IPS-18a (cell line): ENCODE results near the gene HOXA5.

Experiments
- H3K27ac ChIP-seq: one replicate; pipeline ENCODE4 v1.5.1; 2013; ENCODE audit warnings: low read length
- H3K27me3 ChIP-seq: one replicate; pipeline ENCODE4 v1.6.1; 2013; ENCODE audit warnings: mild to moderate bottlenecking, low read length; ENCODE audit not compliant: control insufficient read depth, insufficient read depth
- H3K36me3 ChIP-seq: one replicate; pipeline ENCODE4 v1.6.1; 2013; ENCODE audit warnings: low read depth, low read length; ENCODE audit not compliant: control insufficient read depth
- H3K4me1 ChIP-seq: one replicate; pipeline ENCODE4 v1.6.1; 2013; ENCODE audit warnings: low read depth, low read length; ENCODE audit not compliant: control insufficient read depth
- H3K4me3 ChIP-seq: one replicate; pipeline ENCODE4 v1.5.1; 2013; ENCODE audit warnings: low read length
- H3K9ac ChIP-seq: one replicate; pipeline ENCODE4 v1.6.1; 2013; ENCODE audit warnings: mild to moderate bottlenecking, low read length, moderate library complexity
- H3K9me3 ChIP-seq: one replicate; pipeline ENCODE4 v1.6.1; 2013; ENCODE audit warnings: low read depth, low read length; ENCODE audit not compliant: control insufficient read depth

The HOXA5 gene

DNA sequence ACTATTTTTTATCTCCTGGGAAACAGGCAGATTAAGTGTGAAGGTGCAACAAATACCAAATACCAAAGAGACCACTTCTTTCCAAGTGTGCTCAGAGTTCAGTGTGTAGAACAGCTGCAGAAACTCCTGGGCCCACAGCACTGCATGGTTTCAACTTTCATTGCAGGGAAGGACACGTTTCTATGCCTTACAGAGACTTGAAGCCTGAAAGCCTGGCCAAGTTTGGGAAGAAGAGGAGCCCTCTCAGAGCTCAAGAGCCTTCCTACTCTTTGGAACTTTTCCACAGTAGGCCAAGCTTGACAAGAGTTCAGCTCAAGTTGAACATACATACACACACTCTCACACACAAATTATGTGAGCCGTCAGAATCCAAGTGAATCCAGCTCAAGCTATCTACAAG lies 15.4 kb downstream of the HOXA5 start:
- Histone ChIP-seq H3K27me3 (peaks cover 100% of the 10 kb centered on the region), H3K36me3 (no peaks in the 10 kb centered on the region), H3K9ac (no peak overlapping the region), H3K4me3 (no peak overlapping the region), H3K9me3 (no peaks in the 10 kb centered on the region), H3K27ac (no peak overlapping the region), H3K4me1 (peaks cover 5% of the 10 kb centered on the region)

DNA sequence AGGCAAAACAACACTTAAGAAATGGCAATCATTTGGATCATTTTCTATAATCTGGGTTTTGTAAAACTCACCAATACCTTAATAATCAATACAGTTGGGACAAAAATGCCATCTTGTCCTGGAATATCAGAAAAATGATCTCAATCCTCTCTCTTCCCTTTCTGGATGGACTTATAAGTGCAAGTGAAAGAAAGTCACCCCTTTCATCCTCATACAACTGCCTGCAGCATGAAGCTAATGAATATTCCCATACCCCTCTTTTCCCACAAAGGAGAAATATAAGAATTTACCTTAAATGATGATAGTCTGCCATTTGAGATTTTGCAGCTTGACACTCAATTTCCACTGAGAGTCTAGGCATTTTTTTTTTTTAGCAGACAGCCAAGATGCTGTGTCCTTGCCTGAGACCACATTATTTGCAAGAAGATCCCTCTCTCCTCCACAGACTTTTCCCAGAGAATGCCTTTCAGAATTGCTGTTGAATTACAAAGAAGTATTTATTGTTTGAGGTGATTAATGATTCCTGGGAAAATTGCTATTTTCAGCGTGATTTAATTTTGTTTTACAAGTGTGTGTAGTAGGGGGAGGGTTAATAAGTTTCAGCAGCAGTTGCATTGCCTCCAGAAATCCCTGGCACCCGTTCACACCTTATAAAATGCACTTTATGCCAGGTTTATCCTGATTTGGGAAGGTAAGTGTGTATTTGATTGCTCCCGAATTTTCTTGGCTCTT lies 16.7 kb downstream of the HOXA5 start:
- Histone ChIP-seq H3K27ac (no peak overlapping the region), H3K4me1 (peaks cover 5% of the 10 kb centered on the region), H3K27me3 (peaks cover 100% of the 10 kb centered on the region), H3K4me3 (no peak overlapping the region), H3K36me3 (no peaks in the 10 kb centered on the region), H3K9me3 (no peaks in the 10 kb centered on the region), H3K9ac (no peak overlapping the region)

DNA sequence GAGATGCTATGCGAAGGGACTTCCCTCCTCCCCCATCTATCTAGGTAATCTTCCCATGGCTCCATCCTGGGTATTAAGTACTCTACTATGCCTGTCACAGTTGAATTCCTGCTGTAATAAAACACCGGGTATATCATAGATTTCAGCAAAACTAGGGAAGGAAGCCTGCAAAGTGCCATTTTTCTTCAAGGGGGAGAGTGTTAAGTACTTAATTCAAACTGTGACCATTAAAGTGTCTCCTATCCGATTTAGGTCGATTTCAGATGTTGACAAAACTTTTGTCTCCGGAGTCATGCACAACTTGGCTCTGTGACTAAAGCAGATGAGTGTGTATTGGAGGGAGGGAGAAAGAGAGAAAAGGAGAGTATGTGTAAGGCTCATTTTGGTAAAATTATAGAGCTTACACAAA lies 17.5 kb downstream of the HOXA5 start:
- Histone ChIP-seq H3K27ac (no peak overlapping the region), H3K9ac (no peak overlapping the region), H3K36me3 (no peaks in the 10 kb centered on the region), H3K4me3 (no peak overlapping the region), H3K27me3 (peaks cover 100% of the 10 kb centered on the region), H3K4me1 (no peaks in the 10 kb centered on the region), H3K9me3 (no peaks in the 10 kb centered on the region)

- H3K27ac ChIP-seq = no peak overlapping the region
- no peaks in the 10 kb centered on the region for H3K4me1 ChIP-seq
- no peaks in the 10 kb centered on the region for H3K36me3 ChIP-seq
- no peak overlapping the region for H3K9ac ChIP-seq
- H3K9me3 ChIP-seq = no peaks in the 10 kb centered on the region
- H3K4me3 ChIP-seq = no peak overlapping the region
- peaks cover 100% of the 10 kb centered on the region for H3K27me3 ChIP-seq
Measured at GRCh38 chr7:27124902-27125689, 18.4 kb downstream of the HOXA5 start.

DNA sequence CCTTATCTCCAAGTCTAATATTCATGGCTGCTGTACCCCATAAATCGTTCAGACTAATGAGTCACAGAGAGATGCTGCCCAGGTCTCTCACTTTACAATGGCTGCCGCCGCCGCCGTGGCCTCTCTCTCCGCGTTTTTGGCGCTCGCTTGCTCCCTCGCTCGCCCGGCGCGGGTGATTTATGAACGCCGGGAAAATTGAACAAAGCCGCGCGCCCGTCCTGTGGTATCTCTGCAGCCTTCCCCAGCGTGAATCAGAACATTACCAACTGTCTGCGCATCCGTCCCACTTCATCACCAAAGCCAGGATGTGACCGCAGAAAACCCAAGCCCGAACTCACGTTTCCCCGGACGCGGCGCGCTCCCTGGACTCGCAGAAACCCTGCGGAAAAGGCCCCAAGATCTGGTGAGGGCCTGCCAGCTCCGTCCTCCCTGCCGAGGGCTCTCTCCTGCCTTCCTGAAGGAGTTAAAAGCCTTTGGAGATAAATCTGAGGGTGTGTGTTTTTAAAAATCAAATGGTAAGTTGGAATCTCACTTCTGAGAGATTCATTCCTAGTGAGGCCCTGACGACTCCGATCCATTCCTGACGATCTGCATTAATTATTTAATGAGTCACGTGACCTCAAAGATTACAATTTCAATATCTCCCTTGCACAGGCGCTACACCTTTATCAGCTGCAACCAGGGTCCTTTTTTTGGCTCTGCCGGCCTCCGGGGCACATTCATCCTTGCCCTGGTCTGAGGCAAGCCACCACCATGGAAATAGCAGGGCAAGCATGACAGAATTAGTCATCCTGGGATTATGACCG lies 19.2 kb downstream of the HOXA5 start:
- no peak overlapping the region for H3K4me3 ChIP-seq
- peaks cover 4% of the 10 kb centered on the region for H3K9me3 ChIP-seq
- no peaks in the 10 kb centered on the region for H3K36me3 ChIP-seq
- peaks cover 100% of the 10 kb centered on the region for H3K27me3 ChIP-seq
- no peaks in the 10 kb centered on the region for H3K4me1 ChIP-seq
- no peak overlapping the region for H3K9ac ChIP-seq
- H3K27ac ChIP-seq = no peak overlapping the region

DNA sequence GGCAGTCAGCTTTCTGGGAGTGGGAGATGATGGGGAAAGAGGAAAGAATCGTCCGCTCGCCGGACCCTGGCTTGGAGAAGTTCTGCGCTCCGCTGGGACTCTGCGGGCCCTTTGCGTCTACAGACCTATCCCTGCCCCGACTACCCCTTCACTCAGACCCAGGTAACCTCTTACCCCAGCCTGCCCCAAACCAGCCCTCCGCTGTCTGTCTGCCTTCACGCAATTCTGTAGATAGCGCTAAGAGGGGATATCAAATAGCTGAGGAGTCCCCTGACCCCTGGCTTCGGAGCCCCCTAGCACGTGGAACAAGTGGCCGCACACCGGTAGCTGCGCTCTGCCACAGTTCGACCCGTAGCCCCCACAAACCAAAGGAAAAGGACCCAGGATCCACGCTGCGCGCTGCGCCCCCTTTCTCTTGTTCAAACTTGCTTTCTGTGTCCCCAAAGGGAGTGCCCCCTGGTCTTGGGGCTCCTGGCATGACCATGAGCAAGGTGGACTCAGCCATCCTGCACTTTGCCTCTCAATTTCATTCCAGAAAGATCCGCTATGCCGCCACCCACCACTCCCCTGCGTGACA lies 19.9 kb downstream of the HOXA5 start:
- peaks cover 4% of the 10 kb centered on the region for H3K9me3 ChIP-seq
- peaks cover 100% of the 10 kb centered on the region for H3K27me3 ChIP-seq
- no peak overlapping the region for H3K27ac ChIP-seq
- H3K9ac ChIP-seq = no peak overlapping the region
- no peaks in the 10 kb centered on the region for H3K36me3 ChIP-seq
- H3K4me3 ChIP-seq = no peak overlapping the region
- no peaks in the 10 kb centered on the region for H3K4me1 ChIP-seq

- peaks cover 4% of the 10 kb centered on the region for H3K9me3 ChIP-seq
- no peak overlapping the region for H3K27ac ChIP-seq
- H3K9ac ChIP-seq = no peak overlapping the region
- H3K4me3 ChIP-seq = no peak overlapping the region
- H3K4me1 ChIP-seq = no peaks in the 10 kb centered on the region
- H3K36me3 ChIP-seq = no peaks in the 10 kb centered on the region
- peaks cover 100% of the 10 kb centered on the region for H3K27me3 ChIP-seq
Measured at GRCh38 chr7:27123007-27123476, 20.4 kb downstream of the HOXA5 start.

- H3K9ac ChIP-seq = no peak overlapping the region
- H3K4me1 ChIP-seq = no peaks in the 10 kb centered on the region
- H3K9me3 ChIP-seq = peaks cover 4% of the 10 kb centered on the region
- H3K27ac ChIP-seq = no peak overlapping the region
- H3K27me3 ChIP-seq = peaks cover 100% of the 10 kb centered on the region
- H3K4me3 ChIP-seq = no peak overlapping the region
- H3K36me3 ChIP-seq = no peaks in the 10 kb centered on the region
Measured at GRCh38 chr7:27122077-27122910, 21.2 kb downstream of the HOXA5 start.

DNA sequence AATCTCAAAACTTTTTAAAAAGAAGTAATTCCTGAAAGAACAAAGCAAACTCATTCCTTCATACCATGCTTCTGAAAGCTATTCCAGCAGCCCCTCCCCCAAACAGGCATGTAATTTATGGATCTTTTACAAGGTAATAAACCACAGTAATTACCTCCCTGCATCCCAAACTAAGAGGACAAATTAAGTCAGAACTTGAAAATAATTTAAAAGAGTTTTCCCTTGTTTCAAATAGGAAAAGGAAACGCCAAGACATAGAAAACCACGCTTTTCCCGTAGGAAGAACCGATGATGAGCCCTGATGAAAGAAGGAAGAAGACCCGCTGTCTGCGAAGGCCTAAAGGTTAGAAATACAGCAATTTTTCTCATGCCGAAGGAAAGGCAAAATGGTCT lies 21.8 kb downstream of the HOXA5 start:
- Histone ChIP-seq H3K27me3 (peaks cover 100% of the 10 kb centered on the region), H3K36me3 (no peaks in the 10 kb centered on the region), H3K27ac (no peak overlapping the region), H3K4me1 (no peaks in the 10 kb centered on the region), H3K9ac (no peak overlapping the region), H3K9me3 (peaks cover 4% of the 10 kb centered on the region), H3K4me3 (no peak overlapping the region)

- H3K36me3 ChIP-seq = no peaks in the 10 kb centered on the region
- H3K9me3 ChIP-seq = peaks cover 4% of the 10 kb centered on the region
- H3K4me1 ChIP-seq = no peaks in the 10 kb centered on the region
- no peak overlapping the region for H3K9ac ChIP-seq
- H3K27ac ChIP-seq = no peak overlapping the region
- H3K4me3 ChIP-seq = no peak overlapping the region
- H3K27me3 ChIP-seq = peaks cover 100% of the 10 kb centered on the region
Measured at GRCh38 chr7:27119412-27119911, 24.0 kb downstream of the HOXA5 start.
